ENCODE measurements around the gene DOHH.

- TF ChIP-seq CTCF (optimal IDR thresholded peaks at IDR 0.05 in 1 of 3, IDR thresholded peaks at IDR 0.05 in 1 of 3, conservative IDR thresholded peaks at IDR 0.05 in 1 of 3; ENCODE audit: extremely low read depth in 1 of 3, insufficient read depth in 2 of 3, low read length in 3 of 3) = no peak
- no peak for TF ChIP-seq EZH2 (IDR thresholded peaks at IDR 0.05; ENCODE audit: low read length)
Observed at GRCh38 chr19:3450796-3451411, 49.6 kb downstream of the DOHH start.

Measured in keratinocyte (primary cell).